ENCODE data around the gene IGSF6.

DNA sequence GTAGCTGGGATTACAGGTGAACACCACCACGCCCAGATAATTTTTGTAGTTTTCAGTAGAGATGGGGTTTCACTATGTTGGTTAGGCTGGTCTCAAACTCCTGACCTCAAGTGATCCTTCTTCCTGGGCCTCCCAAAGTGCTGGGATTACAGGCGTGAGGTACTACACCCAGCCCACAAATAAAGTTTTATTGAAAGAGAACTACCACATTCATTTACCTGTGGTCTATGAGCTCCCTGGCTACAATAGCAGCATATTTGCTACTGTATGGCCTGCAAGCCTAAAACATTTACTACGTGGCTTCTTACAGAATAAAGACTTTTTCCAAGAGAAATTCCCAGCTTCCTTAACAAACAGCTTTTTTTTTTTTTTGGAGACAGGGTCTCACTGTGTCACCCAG lies 49.6 kb downstream of the IGSF6 start:
- TF ChIP-seq, protein P1, sequence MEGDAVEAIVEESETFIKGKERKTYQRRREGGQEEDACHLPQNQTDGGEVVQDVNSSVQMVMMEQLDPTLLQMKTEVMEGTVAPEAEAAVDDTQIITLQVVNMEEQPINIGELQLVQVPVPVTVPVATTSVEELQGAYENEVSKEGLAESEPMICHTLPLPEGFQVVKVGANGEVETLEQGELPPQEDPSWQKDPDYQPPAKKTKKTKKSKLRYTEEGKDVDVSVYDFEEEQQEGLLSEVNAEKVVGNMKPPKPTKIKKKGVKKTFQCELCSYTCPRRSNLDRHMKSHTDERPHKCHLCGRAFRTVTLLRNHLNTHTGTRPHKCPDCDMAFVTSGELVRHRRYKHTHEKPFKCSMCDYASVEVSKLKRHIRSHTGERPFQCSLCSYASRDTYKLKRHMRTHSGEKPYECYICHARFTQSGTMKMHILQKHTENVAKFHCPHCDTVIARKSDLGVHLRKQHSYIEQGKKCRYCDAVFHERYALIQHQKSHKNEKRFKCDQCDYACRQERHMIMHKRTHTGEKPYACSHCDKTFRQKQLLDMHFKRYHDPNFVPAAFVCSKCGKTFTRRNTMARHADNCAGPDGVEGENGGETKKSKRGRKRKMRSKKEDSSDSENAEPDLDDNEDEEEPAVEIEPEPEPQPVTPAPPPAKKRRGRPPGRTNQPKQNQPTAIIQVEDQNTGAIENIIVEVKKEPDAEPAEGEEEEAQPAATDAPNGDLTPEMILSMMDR (IDR thresholded peaks at IDR 0.05): no peak
- no peak for TF ChIP-seq POLR2A (IDR thresholded peaks at IDR 0.05)

Data from Peyer's patch (tissue), 4 donors.